Measurements from ENCODE around the gene ME3.
"Not testable (repeated sequence)": the region's sequence is repeated elsewhere in the genome, so short reads cannot be mapped to it uniquely, and the experiment has no call there.

ME3 gene

GRCh38 chr11:86623736-86624135 is 48.7 kb downstream of the ME3 start:
- no peak for DNase-seq (ENCODE audit: low read depth in 1 of 2, low spot score in 1 of 2)

- DNase-seq (ENCODE audit: low read depth in 1 of 2, low spot score in 1 of 2), result no peak
Measured at GRCh38 chr11:86623041-86623621, 49.3 kb downstream of the ME3 start.

DNA sequence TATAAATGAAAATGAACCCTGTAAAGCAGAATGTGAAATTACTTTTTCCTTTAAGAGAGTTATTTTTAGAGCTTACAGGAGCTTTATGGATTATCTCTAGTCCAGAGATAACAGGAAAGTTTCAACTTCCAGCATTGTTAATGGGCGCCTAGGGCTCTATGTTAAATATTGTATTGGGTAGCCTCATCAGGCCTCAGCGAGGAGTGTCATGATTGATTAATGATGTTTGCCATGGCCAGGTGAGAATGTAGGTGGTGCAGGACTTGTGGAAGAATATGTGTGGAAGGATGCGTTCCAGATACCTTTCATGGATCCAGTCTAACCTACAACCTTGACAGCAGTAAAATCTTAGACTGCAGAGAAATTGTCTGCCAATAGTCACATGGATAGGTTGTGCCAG is 50.6 kb downstream of the ME3 start:
- no peak for DNase-seq (ENCODE audit: low read depth in 1 of 2, low spot score in 1 of 2)

- no peak for DNase-seq (ENCODE audit: low read depth in 1 of 2, low spot score in 1 of 2)
Measured at GRCh38 chr11:86620891-86621521, 51.4 kb downstream of the ME3 start.

DNA sequence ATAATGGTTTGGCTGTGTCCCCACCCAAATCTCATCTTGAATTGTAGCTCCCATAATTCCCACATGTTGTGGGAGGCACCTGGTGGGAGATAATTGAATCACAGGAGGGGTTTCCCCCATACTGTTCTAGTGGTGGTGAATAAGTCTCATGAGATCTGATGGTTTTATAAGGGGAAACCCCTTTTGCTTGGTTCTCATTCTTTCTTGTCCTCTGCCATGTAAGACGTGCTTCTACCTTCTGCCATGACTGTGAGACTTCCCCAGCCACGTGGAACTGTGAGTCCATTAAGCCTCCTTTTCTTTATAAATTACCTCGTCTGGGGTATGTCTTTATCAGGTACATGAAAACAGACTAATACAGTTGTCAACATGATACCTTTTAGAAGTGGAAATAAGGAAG is 53.0 kb downstream of the ME3 start:
- not testable (repeated sequence) for DNase-seq (ENCODE audit: low read depth in 1 of 2, low spot score in 1 of 2)

GRCh38 chr11:86617502-86617901 is 54.9 kb downstream of the ME3 start:
- DNase-seq (ENCODE audit: low read depth in 1 of 2, low spot score in 1 of 2), result no peak

DNA sequence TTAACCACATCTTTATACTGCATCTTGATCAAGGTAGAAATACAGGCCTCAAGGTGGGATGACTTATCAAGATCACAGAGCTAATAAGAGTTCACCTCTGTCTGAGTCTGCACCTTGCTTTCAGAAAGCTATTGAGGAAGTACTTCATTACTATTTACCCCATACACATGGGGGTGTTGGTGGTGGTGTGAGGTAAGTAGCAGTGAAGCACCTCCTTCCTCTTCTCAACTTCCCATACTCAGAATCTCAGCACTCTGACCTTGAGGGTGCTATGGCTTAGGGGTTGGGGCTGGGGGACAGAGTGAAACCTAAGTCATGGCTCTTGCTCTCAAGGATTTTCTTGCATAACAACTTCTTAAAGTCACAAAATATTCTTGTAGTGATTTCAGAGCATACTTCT is 56.9 kb downstream of the ME3 start:
- DNase-seq (ENCODE audit: low read depth in 1 of 2, low spot score in 1 of 2), result no peak

- DNase-seq (ENCODE audit: low read depth in 1 of 2, low spot score in 1 of 2), result no peak
Measured at GRCh38 chr11:86610559-86611341, 61.7 kb downstream of the ME3 start.

DNA sequence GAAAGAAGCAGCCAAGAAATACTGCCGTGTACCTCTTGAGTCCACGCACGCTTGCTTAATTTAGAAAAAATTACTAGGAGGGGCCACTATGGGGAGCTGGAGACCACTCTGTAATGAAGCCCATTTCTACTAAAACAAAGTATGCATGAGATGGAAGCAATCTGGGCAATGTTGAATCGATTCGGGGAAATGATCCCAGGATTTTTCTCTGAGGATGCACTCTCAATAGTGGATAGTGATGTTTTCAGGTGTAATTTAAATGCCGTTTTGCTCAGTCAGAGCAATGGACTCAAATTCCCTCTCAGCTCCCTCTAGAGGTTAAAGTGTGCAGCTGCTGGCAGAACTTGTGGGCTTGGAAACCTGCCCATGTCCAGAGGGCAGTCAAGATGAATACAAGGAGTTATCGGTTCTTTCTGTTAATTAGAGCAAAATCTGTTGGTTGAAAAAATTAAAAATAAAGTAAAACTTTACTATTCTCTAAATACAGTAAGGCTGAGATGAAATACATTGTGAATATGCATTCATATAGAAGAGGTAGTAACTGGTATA is 64.1 kb downstream of the ME3 start:
- no peak for DNase-seq (ENCODE audit: low read depth in 1 of 2, low spot score in 1 of 2)

DNA sequence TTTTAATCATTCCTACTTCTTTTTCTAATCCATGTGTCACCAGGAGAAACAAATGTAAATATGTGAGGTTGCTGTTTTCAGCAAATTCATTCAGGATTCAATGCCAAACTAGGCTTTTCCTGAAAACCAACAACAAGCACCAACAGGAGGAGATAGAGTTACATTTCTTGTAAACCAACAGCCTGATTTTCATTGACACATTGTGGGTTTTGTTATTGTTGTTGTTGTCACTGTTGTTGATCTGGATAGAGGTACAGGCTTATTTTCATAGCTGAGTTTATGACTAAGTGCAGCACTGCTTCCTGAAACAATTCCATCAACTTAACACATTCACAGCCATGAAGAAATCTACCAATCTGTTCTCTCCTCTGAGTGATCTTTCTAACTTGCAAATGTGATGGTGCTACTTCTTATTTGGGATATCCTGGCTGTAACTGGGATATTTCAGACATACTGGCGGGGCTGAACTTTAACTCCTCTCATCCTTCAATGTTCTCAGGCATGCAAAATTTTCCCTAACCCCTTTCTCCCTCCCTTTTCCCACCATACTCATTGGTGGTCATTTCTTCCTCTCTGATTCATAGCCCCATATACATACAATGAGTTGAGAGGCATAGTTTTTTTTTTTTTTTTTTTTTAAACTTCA is 65.5 kb downstream of the ME3 start:
- no peak for DNase-seq (ENCODE audit: low read depth in 1 of 2, low spot score in 1 of 2)

DNA sequence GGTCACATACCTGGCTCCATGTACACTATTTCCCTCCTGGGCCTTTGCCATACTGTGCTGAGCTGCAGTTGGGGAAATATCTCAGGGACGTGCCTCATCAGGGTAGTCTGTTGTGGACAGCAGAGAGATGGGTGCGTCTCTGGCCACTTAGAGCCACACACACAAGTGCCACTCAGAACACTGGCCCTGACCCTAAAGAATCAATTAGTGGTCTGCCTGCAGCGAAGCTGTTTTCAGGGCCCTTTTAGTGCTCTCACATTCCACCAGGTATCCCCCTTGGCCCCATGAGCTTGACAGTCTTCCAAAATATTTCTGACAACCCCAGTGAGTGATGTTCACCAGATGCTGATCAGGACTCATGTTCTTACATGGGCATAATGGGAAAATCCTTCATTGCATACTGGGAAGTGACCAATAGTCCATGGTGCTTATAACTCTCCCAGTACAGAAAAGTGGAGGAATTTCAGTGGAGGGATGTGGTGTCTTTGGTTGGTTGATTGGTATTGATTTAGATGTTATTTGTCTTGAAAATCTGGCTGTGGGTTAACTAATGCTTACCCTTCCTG is 66.1 kb downstream of the ME3 start:
- DNase-seq (ENCODE audit: low read depth in 1 of 2, low spot score in 1 of 2), result no peak

DNA sequence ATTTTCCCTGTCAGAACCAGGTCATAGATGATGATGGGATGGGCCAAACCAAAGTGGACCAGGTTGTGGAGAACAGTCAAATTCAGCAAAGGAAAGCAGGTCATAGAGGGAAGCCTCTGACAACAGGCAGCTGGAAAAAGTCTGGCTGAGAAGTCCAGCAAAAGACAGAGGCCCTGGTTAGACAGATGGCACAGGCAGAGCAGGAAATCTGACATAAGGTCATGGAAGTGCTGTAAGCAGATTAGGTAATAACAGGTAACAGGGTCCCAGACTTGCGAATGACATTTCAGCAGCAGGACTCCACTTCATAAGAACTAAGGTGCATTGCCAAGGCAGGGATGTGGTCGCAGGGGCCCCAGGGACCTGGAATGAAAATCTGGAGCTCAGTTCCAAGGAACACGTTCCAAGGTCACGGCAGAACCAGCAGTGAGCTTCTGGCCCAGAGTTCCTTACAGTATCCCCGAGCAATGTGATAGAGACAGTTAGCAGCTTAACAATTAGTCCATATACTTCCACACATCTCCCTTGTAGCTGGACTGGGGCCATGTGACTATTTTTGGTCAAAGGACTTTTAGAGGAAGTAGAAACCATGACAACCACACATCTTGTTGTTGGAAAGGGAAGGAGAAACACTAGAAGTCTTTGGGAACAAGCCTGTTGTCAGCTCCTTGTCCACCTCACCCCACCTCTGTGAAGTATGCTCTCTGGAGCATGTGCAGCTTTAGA is 75.4 kb downstream of the ME3 start:
- DNase-seq (ENCODE audit: low read depth in 1 of 2, low spot score in 1 of 2), result no peak

DNA sequence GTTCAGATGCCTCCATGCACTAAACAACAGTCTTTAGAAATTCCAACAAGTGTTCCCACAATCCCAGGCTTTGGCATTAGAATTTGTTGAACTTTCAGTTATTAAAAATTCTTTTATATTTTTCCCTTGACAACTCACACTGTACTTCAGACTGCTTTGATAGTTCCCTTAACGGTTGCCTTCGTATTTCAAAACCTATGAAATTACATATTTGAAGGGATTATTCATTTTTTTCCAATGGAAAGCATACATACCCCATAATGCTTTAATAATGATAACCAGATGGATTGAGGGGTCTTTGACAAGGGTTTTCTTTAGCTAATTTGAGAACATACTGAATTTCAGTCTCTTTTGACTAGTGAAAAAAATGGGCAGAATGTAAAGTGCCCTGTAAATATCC is 76.5 kb downstream of the ME3 start:
- DNase-seq (ENCODE audit: low read depth in 1 of 2, low spot score in 1 of 2), result no peak

DNA sequence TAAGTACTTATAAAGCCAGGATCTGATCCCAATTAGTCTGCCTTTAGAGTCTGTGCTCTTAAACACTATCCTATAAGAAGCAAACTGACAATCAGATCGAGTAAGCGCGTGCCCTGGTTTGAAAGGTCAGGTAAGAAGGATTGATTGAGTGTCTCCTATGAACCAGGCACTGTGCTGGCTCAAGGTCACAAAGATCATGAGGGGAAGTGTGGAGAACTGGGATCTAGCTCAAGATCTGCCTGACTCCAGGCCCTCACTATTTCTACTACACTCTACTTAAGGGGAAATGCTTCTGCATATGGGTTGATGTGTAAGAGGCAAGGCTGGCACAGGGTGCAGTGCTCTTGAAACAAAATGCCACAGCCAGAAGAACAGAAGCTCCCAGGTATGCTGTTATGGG is 77.0 kb downstream of the ME3 start:
- no peak for DNase-seq (ENCODE audit: low read depth in 1 of 2, low spot score in 1 of 2)

- DNase-seq (ENCODE audit: low read depth in 1 of 2, low spot score in 1 of 2), result no peak
Measured at GRCh38 chr11:86594746-86595145, 77.7 kb downstream of the ME3 start.

DNA sequence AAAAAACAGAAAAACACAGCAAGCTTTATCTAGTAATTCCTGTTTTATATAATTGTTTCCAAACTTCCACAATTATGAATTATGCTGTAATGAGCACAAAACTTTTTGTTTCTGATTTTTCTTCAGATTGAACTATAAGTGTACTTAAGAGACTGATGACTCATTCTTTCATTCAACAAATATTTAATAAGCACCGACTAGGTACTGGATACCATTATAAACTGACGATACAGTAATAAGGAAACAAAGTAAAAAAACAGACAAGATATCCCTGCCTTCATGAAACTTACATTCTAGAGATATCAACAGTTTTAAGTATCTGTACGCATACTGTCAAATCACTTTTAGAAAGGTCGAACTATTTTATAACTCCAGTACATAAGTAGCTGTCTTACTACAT is 78.6 kb downstream of the ME3 start:
- DNase-seq (ENCODE audit: low read depth in 1 of 2, low spot score in 1 of 2), result no peak

DNA sequence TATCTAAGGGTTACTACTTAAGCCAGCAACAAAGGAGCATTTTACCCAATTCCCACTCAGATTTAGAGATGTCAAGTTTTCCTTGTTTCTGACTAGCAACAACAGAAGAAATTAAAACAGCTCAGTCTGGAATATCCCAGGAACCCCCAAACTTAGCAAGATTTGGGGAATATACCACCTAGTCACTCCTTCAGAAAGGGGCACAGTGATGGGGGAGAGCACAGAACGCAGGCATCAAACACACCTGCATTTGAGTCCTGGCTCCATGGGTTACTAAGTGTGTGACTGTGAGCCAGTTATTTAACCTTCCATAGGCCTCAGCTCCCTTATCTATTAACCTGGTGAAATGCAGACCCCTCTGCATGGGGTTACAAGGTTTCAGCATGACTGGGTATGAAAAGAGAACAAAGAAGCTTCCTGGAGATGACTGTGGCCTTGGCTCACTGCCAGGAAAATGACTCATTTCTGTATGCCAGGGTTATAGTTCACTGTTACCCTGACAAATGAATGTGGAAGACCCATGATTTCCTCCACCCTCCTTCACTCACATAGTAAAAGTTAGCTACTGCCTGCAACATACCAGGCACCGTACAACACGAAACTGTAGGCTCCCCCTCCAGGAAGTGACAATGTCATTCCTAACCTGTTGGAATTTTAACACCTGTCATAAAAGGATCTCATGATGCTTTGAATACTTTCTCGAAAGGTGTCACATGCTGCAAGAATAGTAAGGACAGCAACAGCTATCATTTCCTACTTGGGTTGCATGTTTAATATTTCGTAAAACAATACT is 79.6 kb downstream of the ME3 start:
- peak; percentile 22 to 44 for DNase-seq (ENCODE audit: low read depth in 1 of 2, low spot score in 1 of 2)

GRCh38 chr11:86592047-86592591 is 80.3 kb downstream of the ME3 start:
- no peak for DNase-seq (ENCODE audit: low read depth in 1 of 2, low spot score in 1 of 2)

GRCh38 chr11:86591631-86592030 is 80.8 kb downstream of the ME3 start:
- no peak for DNase-seq (ENCODE audit: low read depth in 1 of 2, low spot score in 1 of 2)

All from stimulated activated CD4-positive, alpha-beta T cell treated with anti-CD3 and anti-CD28 coated beads, Interleukin-15, amount 100 ng/mL, for 1 hour (primary cell).